ENCODE measurements around the gene ERCC1. TPM values are rescaled to one million over a fixed set of nuclear protein-coding genes. Genes with fewer than 3 reads are reported as not detected.
A peak's percentile ranks its signal among the peaks of the same experiment; 100 is the strongest.
"Not testable (repeated sequence)": the region's sequence is repeated elsewhere in the genome, so short reads cannot be mapped to it uniquely, and the experiment has no call there.

Gene ERCC1
- total RNA-seq, 1 donor from 2014 or later: 77.9 TPM

DNA sequence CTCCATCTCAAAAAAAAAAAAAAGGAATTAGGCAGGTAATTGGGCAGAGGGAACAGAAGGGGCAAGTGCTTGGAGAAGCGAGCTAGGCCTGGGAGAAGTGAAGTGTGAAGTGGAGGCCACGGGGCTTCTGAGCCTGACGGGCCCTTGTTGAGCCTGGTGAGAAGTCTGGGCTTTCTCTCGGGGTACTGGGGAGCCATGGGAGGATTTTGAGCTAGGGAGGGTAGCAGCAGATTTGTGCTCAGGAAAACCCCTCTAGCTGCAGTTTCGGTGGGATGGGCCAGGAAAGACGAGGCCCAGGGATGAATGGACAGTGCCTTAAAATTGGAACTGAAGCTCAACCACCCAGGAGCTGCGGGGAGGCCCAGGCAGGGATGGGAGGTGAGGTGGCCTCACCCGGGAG, 9.2 kb downstream of the ERCC1 start:
- peaks cover 14% of the 10 kb centered on the region for H3K4me1 Mint-ChIP-seq (ENCODE audit: low read depth)
- no peak for DNase-seq (ENCODE audit: low spot score)
- TF ChIP-seq CTCF (IDR thresholded peaks at IDR 0.05): no peak
- H3K27ac Mint-ChIP-seq (ENCODE audit: unreplicated experiment): no peak overlapping the region
- no peaks in the 10 kb centered on the region for H3K27me3 Mint-ChIP-seq (ENCODE audit: low read depth)
- no peak overlapping the region for H3K4me3 Mint-ChIP-seq (ENCODE audit: unreplicated experiment)
- H3K9me3 Mint-ChIP-seq (ENCODE audit: low read depth): no peaks in the 10 kb centered on the region
- peaks cover 27% of the 10 kb centered on the region for H3K36me3 Mint-ChIP-seq (ENCODE audit: low read depth)

DNA sequence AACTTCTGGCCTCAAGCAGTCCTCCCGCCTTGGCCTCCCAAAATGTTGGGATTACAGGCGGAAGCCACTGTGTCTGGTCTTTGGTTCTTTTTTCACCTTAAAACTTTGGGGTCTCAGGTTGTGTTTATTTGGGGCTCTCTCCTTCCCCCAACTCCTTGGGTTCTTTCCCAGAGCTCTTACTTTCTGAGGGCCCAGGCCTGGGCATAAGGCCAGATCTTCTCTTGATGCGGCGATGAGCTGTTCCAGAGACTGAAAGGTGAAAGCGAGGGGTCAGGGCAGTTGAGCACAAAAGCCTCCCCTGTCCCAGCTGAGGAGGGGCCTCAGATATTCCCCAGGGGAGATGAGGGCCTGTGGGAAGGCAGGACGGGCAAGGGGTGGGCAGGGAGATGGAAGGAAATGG, 10.2 kb downstream of the ERCC1 start:
- Mint-ChIP-seq H3K9me3 (ENCODE audit: low read depth) (no peaks in the 10 kb centered on the region), H3K36me3 (ENCODE audit: low read depth) (peaks cover 26% of the 10 kb centered on the region), H3K27ac (ENCODE audit: unreplicated experiment) (no peak overlapping the region), H3K4me1 (ENCODE audit: low read depth) (peaks cover 14% of the 10 kb centered on the region), H3K27me3 (ENCODE audit: low read depth) (no peaks in the 10 kb centered on the region), H3K4me3 (ENCODE audit: unreplicated experiment) (no peak overlapping the region)
- no peak for TF ChIP-seq CTCF (IDR thresholded peaks at IDR 0.05)
- no peak for DNase-seq (ENCODE audit: low spot score)

DNA sequence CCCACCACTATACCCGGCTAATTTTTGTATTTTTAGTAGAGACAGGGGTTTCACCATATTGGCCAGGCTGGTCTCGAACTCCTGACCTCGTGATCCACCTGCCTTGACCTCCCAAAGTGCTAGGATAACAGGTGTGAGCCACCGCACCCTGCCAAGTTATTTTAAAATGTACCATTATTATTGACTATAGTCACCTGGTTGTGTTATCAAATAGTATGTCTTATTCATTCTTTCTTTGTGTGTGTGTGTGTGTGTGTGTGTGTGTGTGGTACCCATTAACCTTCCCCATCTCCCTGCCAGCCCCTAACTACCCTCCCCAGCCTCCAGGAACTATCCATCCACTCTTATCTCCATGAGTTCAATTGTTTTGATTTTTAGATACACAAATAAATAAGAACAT, 13.4 kb downstream of the ERCC1 start:
- not testable (repeated sequence) for H3K27me3 Mint-ChIP-seq (ENCODE audit: low read depth); H3K9me3 Mint-ChIP-seq (ENCODE audit: low read depth); H3K4me3 Mint-ChIP-seq (ENCODE audit: unreplicated experiment); H3K27ac Mint-ChIP-seq (ENCODE audit: unreplicated experiment); DNase-seq (ENCODE audit: low spot score)
- peaks cover 18% of the 10 kb centered on the region for H3K4me1 Mint-ChIP-seq (ENCODE audit: low read depth)
- H3K36me3 Mint-ChIP-seq (ENCODE audit: low read depth): peaks cover 19% of the 10 kb centered on the region

DNA sequence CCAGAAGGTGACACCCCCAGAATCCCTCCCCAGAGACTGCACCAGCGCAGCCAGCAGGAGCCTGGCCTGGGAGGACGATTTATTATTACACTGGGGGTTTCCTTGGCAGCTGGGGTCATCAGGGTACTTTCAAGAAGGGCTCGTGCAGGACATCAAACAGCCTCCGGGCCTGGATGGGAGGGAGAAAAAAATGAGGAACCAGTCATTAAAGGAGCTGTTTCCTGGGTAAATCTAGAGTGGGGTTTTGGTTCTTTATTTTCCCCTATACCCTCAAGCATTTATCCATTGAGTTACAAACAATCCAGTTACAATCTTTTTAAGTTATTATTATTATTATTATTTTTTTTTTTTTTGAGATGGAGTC, 14.2 kb downstream of the ERCC1 start:
- H3K36me3 Mint-ChIP-seq (ENCODE audit: low read depth): peaks cover 18% of the 10 kb centered on the region
- no peak overlapping the region for H3K27ac Mint-ChIP-seq (ENCODE audit: unreplicated experiment)
- no peak overlapping the region for H3K4me3 Mint-ChIP-seq (ENCODE audit: unreplicated experiment)
- H3K9me3 Mint-ChIP-seq (ENCODE audit: low read depth): no peaks in the 10 kb centered on the region
- no peaks in the 10 kb centered on the region for H3K27me3 Mint-ChIP-seq (ENCODE audit: low read depth)
- DNase-seq (ENCODE audit: low spot score): no peak
- peaks cover 18% of the 10 kb centered on the region for H3K4me1 Mint-ChIP-seq (ENCODE audit: low read depth)
- no peak for TF ChIP-seq CTCF (IDR thresholded peaks at IDR 0.05)

- Mint-ChIP-seq H3K27me3 (ENCODE audit: low read depth) (no peaks in the 10 kb centered on the region), H3K36me3 (ENCODE audit: low read depth) (peaks cover 14% of the 10 kb centered on the region), H3K4me3 (ENCODE audit: unreplicated experiment) (no peak overlapping the region), H3K4me1 (ENCODE audit: low read depth) (peaks cover 22% of the 10 kb centered on the region), H3K9me3 (ENCODE audit: low read depth) (no peaks in the 10 kb centered on the region), H3K27ac (ENCODE audit: unreplicated experiment) (no peak overlapping the region)
- no peak for TF ChIP-seq CTCF (IDR thresholded peaks at IDR 0.05)
- DNase-seq (ENCODE audit: low spot score): no peak
Measured at GRCh38 chr19:45408830-45409556, 14.7 kb downstream of the ERCC1 start.

- H3K4me1 Mint-ChIP-seq (ENCODE audit: low read depth): peaks cover 30% of the 10 kb centered on the region
- H3K36me3 Mint-ChIP-seq (ENCODE audit: low read depth): peaks cover 8% of the 10 kb centered on the region
- DNase-seq (ENCODE audit: low spot score): no peak
- H3K4me3 Mint-ChIP-seq (ENCODE audit: unreplicated experiment): no peak overlapping the region
- H3K27ac Mint-ChIP-seq (ENCODE audit: unreplicated experiment): peak overlapping the region; percentile 41
- H3K9me3 Mint-ChIP-seq (ENCODE audit: low read depth): no peaks in the 10 kb centered on the region
- TF ChIP-seq CTCF (IDR thresholded peaks at IDR 0.05): no peak
- H3K27me3 Mint-ChIP-seq (ENCODE audit: low read depth): no peaks in the 10 kb centered on the region
Measured at GRCh38 chr19:45408121-45408520, 15.6 kb downstream of the ERCC1 start.

GRCh38 chr19:45407585-45407984, 16.1 kb downstream of the ERCC1 start:
- H3K36me3 Mint-ChIP-seq (ENCODE audit: low read depth); H3K27me3 Mint-ChIP-seq (ENCODE audit: low read depth); H3K9me3 Mint-ChIP-seq (ENCODE audit: low read depth); H3K27ac Mint-ChIP-seq (ENCODE audit: unreplicated experiment); DNase-seq (ENCODE audit: low spot score): not testable (repeated sequence)
- Mint-ChIP-seq H3K4me3 (ENCODE audit: unreplicated experiment) (peak overlapping the region; percentile 9), H3K4me1 (ENCODE audit: low read depth) (peaks cover 36% of the 10 kb centered on the region)

All from chondrocyte (in vitro differentiated cells).